GM23248 (cell line): ENCODE results near the gene PLCH2.

ENCODE experiments used
- EZH2 ChIP-seq: fragments of 200-600 bp; sonication (generic); IDR thresholded peaks from 2 replicates; pipeline ENCODE4 v1.6.1; 2018; ENCODE audit warnings: antibody characterized with exemption, mild to moderate bottlenecking; ENCODE audit not compliant: insufficient read depth, poor library complexity, severe bottlenecking
- EZH2phosphoT487 ChIP-seq: fragments of 200-600 bp; sonication (generic); IDR thresholded peaks from 2 replicates; pipeline ENCODE4 v1.6.1; 2018; ENCODE audit warnings: antibody characterized with exemption, moderate library complexity, mild to moderate bottlenecking, low read depth; ENCODE audit not compliant: insufficient read depth

DNA sequence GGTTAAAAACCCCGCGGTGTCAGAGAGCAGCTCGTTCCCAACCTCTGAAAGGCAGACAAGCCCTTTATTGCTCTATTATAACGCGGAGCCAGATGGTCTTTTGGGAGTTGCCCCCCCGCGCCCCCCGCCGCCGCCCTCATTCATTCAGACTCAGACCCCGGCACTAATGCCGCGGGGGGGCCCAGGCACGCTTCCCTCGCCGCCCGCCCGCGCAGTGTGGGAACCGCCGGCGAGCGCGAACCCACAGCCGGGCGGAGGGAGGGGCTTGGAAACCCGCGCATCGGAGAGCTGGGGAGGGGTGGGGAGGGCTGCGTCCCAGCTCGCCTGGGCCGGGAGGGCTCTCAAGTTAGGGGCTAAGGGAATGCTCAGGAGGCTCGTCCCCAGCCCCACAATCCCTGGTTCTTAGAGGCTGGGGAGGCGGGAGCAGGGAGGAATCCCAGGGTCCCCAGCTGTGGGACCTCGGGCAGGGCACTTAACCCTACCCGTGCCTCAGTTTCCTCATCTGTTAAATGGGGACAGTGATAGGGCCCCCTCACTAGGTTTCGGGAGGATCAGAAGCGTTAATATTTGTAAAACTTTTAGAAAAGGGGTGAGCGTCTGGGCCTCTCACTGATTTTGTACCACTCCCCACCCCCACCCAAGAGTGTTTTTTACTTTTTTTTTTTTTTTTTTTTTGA is 64.9 kb downstream of the PLCH2 start:
- TF ChIP-seq EZH2phosphoT487 (no peak), EZH2 (no peak)
